GM21390 (cell line): Measurements from ENCODE around the gene IQGAP1.

Experiments
- ATAC-seq: cut with Tn5 transposase; IDR thresholded peaks from one replicate; pipeline ENCODE4 v1.9.1; 2021; ENCODE audit not compliant: unreplicated experiment

Gene IQGAP1

DNA sequence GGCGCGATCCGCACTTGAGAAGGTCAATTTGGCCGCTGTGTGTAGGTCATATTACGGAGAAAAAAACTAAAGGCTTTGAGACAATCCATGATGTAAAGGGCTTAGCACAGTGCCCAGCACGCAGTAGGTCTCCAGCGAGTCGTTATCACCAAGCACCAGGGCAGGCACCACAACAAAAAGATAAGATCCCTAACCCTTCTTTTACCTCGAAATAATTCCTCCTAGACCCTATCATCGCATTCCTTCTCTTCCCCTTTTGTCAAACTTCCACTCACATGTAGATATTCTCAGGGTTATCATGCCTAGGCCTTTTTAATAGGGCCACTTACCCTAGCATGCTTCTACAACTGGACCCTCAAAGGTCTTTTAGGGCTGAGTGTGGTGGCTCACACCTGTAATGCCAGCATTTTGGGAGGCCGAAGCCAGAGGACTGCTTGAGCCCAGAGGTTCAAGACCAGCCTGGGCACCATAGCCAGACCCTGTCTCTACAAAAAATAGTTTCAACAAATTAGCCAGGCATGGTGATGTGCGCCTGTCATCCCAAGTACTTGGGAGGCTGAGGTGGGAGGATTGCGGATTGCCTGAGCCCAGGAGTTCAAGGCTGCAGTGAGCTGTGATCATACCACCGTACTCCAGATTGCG, 22.5 kb upstream of the IQGAP1 start:
- ATAC-seq = no peak

DNA sequence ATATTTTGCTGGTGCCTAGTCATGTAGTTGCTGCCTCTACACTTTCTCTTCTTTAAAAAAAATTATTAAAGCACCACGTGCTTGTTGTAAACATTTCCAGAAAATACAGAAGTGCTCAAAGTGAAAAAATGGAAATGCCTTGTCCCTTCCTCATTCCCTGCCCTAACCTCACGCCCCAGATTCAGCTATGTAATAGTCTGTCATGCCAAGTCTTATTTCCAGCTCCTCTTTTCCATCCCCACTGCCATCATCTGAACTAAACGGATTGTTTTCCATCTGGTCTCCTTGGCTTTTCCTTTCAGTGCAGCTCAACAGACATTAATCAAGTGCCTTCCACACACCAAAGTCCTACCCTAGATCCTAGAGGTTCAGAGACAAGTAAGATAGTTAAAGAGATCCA, 20.5 kb upstream of the IQGAP1 start:
- no peak for ATAC-seq

DNA sequence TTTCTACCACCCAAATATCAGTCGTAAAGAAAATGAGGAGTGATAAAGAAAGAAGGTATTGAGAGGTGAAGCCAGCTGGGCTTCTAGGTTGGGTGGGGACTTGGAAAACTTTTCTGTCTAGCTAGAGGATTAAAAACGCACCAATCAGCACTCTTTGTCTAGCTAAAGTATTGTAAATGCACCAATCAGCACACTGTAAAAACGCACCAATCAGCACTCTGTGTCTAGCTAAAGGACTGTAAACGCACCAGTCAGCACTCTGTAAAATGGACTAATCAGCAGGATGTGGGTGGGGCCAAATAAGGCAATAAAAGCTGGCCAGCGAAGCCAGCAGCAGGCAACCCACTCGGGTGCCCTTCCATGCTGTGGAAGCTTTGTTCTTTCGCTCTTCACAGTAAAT, 13.0 kb upstream of the IQGAP1 start:
- ATAC-seq = no peak

DNA sequence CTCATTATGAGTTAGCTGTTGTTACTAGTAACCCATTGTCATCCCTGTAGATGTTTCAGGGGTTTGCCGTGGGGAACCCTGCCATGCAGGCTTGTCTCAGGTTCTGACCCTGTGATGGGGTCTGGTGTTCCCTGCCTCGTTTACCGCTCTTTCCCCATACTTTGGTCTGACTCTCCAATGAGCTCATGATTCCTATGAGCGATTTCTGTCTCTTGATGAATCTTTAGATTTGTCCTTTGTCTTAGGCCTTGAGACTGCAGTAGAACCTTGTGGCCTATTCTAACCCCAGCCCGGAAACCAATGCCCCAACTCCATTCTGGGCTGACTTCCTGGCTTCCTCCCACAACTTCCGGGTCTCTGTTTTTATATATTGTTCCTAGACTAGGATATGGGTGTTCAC, 11.3 kb upstream of the IQGAP1 start:
- no peak for ATAC-seq

DNA sequence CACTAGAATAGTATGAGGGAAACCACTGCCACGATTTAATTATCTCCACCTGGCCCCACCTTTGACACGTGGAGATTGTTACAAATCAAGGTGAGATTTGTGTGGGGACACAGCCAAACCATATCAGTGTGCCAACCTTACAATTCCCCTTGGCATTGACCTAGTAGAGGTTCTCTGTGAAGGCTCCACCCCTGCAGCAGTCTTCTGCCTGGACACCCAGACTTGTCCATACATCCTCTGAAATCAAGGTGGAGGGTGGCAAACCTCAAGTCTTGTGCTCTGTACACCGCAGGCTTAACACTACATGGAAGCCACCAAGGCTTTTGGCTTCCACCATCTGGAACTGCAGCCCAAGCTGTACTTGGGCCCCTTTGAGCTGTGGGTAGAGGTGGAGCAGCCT, 8.8 kb upstream of the IQGAP1 start:
- no peak for ATAC-seq

DNA sequence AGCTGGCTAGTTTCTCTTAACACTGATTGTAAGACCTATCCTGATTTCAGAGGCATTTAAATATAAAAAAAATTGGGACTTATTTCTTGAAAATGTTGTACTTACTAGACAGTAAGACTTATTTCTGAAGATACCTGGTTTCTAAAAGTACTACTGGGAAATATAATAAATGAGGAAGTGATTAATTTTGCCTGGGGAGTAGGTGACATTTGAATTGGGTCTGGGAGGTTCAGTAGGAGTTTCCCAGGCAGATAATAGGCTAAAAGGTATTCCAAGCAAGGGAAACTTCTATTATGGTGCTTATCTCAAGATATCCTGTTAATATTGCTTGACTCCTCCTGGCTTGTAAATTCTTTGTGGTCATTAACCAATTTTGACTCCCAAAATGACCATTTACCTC, 6.5 kb upstream of the IQGAP1 start:
- no peak for ATAC-seq

DNA sequence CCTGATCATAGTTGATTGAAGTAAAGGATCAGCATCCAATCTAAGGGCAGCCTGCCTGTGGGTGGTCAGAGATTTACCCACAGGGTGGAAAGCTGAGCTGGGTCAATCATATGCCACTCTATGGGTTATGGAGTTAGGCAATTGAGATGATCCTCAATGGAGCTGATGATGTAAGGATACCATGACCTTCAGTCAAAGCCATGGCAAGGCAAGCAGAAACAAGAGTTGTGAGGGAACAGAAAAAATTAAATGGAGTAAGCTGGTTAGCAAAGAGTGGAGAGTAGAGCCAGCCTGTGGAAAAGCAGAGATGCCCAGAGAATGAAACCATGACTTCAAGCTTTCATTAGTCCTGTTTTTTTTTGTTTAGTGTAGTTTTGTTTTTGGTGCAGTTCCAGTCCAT, 5.7 kb upstream of the IQGAP1 start:
- no peak for ATAC-seq

DNA sequence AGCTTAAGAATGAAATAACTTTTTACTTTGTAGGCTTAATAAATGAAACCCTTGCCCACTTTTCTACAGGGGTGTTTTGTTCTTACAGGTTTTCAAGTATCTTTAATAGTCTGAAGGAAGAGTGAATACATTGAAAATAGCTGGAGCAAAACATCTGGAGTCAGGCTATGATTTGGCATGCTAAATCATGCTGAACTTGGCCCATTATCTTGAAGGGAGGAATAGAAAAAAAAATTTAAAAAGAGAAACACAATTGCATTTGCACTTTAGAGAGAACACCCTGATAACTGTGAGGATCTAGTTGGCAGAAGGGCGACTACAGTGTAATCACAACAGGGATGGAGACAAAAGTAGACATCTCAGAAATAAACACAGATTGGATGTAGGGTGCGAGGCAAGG, 1.8 kb upstream of the IQGAP1 start:
- ATAC-seq = no peak

DNA sequence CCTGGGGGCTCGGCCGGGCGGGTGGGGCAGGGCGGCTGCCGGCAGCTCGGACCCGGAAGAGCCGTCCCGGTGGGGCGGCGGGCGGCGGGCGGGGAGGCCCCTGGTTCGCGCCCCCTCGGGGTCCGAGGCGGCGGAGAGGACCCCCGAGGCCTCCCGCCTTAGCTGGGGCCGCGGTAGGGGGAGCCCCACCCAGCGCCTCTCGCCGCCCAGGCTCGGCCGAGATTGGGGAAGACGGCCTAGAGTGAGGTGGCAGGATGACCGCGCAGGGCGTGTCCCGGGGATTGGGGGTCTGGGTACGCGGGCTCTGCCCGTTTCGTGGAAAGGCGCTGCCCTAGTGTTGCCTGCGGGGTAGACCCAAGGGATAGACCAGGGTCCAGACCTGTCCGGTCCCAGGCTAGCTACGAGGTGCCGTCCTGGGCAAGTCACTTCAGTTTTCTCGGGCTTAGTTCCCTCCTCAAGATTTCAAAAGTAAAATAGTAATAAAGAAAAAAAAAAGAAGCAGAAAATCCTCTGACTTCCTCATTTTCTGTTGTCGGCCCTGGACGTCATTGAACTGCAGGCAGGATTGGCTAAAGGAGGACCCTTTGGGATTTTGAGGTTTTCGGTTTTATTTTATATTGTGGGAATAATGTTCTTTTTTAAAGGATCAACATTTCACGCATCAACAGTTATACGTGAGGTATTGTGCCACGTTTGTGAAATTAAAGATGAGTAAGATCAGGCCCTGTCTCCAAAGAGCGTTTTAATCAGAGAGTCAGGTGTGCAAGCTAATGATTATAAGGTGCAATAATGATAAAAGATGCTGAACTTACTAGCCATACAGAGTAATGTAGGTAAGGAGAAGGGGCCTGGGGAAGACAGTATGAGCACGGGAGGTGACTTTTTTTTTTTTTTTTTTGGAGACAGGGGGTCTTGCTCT, 679 bp downstream of the IQGAP1 start:
- ATAC-seq = peak; percentile 41

DNA sequence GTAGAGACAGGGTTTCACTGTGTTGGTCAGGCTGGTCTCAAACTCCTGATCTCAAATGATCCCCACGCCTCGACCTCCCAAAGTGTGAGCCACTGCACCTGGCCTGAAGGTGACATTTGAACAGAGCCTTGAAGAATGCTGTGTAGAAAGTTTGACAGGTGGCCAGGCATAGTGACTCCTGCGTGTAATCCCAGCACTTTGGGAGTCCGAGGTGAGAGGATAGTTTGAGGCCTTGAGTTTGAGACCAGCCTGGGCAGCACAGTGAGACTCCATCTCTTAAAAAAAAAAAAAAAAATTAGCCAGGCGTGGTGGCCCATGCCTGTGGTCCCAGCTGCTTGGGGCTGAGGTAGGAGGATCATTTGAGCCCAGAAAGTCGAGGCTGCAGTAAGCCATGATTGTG, 1.5 kb downstream of the IQGAP1 start:
- no peak for ATAC-seq

DNA sequence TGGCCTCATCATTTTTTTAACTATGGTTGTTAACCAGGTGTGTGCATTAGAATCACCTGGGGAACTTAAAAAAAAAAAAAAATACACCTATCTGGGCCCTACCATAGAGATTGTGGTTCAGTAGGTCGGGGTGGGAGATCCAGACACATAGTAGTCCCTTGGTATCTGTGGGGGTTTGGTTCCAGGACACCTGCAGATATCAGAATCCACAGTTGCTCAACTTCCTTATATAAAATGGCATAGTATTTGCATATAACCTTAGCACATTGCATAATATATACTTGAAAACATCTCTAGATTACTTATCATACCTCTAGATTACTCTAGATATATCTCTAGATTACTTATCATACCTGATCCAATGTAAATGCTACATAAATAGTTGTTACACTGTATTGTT, 5.0 kb downstream of the IQGAP1 start:
- no peak for ATAC-seq

DNA sequence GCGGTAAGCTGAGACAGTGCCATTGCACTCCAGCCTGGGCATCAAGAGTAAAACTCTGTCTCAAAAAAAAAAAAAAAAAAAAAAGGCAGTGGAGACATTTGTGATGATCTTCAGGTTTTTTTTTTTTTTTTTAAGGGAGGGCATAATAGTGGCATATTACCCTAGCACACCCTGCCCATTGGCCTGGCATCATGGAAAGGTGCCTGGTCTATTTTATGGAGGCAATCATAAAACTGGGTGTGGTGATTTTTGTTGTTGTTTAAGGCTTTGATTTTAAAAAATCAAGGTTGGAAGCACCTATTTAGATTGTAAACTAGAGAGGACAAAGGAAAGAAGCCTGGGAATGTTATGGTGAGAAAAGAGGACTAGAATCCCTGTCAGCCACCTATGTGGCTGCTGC, 6.0 kb downstream of the IQGAP1 start:
- no peak for ATAC-seq

DNA sequence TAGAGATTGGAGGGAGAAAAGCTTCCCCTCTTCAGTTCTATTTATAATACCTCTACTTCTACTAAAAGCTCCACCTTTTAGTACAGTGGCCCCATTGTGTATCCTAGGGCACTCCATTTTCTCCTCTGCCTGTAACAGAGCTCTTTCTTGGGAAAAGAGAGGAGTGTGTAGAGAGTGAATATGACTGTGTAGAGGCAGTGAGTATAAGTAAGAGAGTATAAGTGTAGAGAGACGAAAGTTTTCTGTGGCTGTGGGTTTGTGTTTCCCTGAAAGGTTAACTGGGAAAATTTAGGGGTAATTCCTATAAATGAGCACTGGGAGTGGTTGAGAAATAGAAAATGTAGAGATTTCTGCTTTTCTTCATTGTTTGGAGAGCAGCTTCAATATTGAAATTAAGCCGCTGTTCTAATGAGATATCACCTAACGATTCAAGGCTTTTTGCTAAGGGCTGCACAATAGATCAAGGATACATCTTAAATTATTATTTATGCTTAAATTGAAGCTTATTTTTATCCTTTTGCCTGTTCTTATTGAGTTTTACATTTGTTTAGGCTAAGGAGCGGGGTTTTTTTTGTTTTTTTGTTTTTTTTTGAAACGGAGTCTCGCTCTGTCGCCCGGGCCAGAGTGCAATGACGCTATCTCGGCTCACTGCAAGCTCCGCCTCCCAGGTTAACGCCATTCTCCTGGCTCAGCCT, 6.9 kb downstream of the IQGAP1 start:
- ATAC-seq = no peak

DNA sequence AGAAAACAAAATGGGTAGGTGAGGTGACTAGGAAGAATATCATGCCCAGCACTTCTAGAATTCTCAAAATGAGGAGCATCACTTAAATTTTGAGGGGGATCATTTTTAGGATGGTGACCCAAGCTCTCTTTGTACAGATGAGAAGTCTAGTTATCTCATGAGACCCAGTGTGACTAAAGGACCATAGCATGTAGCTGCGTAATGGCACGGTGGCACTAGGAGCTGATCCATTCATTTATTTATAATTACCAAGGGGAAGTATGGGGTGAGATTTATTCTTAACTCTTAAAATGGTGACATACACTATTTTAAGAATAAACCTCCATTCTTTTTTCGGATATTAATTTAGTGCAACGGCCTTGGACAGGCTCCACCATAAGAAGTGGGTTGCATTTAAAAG, 8.3 kb downstream of the IQGAP1 start:
- ATAC-seq = no peak

DNA sequence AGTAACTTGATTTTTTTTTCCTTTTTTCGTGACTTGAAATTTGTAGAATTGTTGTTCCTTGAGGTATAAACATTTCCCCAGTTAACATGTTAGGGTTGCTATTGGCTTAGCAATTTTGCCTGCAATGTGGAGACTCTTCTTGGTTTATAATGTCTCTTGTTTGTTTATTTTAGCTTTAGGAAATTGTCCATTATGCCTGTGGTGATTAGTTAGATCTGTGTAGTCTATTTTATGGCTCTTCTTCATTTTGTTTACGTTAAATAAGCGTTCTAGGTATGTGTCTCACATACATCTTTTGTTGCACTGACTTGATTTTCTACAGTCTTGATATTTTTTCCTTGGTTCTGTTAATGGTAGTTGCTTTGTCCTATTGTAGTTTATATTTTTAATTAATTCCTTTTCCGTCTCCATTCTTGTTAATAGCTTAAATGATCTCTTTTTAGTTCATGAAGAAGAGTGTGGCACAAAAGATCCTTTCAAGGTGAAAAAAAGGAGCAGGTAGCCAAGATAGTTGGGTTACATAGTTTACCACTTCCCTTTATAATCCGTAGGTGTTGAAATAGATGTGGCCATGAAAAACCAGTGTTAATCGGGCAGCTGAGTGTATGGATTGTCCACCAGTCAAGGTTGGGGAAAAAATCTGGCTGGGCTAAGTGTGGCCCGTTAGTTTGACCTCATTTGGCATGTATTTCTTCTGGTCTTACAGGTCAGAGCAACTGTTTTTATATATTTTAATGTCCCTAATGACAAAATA, 12.1 kb downstream of the IQGAP1 start:
- ATAC-seq = no peak

DNA sequence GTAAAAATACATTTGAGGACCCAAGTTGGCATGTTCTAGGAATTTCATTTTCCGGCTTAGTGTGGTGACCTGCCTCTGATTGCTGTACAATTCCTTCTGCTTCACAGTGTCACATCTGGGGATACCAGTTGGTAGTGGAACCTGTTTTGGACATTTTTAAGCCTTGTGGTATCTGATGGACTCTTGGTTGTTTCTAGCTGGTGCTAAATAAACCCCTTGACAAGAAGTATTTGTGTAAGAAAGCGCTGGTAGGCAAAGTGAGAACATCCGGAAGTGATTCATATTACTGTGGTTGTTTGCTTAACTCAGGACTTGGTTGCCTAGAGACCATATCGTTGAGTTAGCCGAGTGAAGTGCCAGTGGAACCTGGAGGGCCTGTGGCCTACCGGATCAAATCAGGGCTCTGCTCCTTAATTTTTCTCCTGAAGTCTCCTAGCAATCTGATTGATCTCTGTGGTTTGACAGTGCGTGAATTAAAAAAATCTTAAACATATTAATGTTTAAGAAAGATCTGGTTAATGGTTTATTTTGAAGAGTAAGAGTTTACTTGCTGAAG, 12.8 kb downstream of the IQGAP1 start:
- ATAC-seq = peak; percentile 99

DNA sequence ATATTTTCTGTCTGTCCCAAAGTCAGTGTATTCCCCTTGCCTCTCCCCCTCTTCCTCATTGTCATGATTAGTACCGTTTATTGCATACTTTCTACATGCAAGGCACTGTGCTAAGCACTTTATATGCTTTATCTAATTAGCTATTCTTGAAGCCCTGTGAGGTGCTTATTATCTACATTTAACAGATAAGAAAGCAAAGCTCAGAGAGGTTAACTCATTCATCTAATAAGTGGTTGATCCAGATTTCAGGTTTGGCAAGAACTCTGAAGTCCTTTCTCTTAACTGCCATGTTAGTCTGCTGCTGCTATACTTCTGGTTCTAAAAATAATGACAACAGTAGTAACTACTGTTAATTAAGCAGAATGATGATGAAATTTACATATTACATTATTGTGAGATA, 13.5 kb downstream of the IQGAP1 start:
- no peak for ATAC-seq

DNA sequence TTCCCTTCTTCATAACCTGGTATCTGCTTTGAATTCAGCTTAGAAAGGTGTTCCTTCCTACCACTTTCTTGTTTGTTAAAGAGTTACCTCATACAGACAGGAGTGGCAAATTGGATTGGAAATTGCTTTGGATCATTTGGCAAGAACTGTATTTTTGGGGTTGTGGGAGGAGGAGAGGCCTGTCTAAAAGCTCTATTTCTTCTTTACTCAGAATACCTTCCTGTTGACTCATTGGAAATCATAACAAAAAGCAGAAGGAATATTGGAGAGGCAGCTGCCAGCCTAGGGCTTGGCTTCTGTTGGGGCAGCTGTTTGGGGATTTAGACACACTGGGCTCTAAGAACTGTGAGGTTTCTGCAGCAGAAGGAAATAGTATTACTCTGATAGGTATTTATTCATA, 14.2 kb downstream of the IQGAP1 start:
- no peak for ATAC-seq

DNA sequence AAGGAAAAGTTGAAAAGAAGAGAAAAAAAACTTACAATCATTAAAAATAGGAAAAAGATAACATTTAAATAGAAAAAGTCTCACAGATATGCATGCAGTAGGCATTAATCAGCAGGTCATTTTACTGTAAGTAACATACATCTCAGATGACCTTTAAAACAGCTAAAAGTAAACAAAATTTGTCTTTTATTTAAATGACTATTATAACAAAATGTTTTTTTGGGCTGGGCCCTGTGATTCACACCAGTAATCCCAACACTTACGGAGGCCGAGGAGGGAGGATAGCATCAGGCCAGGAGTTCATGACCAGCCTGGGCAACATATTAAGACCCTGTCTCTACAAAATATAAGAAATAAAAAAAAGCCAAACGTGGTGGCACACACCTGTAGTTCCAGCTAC, 14.7 kb downstream of the IQGAP1 start:
- ATAC-seq = no peak

DNA sequence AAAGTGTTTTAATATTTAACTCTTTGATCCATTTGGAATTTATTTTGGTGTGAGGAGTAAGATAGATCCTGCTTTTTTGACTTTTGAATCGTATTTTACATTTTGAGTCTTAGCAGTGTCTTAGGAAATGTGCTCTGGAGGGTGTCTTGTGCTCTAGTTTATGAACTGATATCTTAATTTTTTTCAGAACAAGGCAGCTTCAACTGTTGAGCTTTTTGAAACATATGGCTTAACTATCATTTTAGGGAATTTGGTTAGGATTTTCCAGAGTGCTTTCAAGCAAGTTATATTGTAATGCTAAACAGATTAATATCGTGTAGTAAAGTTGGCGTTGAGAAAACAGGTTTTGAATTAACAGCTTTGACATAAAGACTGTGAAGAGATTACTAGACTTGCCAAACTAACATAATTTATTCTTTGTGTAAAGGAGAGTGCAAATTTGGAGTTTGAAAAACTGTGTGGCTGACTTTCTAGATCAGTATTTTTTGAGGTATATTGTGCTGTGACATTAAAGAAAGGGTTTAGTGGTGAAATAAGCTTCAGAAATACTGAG, 17.1 kb downstream of the IQGAP1 start:
- ATAC-seq = no peak

DNA sequence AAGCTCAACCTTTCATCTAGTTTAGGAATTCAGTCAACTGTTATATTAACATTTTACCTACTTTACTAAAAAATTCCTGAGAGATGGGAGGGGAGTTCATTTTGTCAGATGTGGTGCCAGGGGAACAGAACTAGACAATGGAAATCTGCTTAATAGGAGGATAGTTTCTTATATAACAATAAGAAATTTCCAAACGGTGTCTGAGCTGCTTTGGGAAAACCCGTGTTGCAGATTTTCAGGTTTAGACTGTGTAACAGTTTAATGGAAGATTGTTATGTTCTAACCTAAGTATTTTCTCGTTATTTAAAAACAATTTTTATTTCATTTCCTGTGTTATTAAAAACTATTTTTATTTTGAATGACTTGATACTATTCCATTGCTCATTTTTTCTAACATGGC, 19.3 kb downstream of the IQGAP1 start:
- no peak for ATAC-seq
